AG09319 (cell line): ENCODE measurements around the gene PRKCZ.

Experiments
- DNase-seq: peaks from one replicate; pipeline ENCODE4 v3.0.0-alpha.2; 2010; ENCODE audit warnings: low read depth; ENCODE audit errors: extremely low read depth
- CTCF ChIP-seq: IDR thresholded peaks from 2 replicates; pipeline ENCODE4 v1.5.1; 2011; ENCODE audit warnings: low read depth, mild to moderate bottlenecking, inconsistent platforms, low read length, moderate library complexity

The PRKCZ gene

GRCh38 chr1:2229911-2230731, 179.9 kb downstream of the PRKCZ start:
- no peak for TF ChIP-seq CTCF
- no peak for DNase-seq

GRCh38 chr1:2230781-2231531, 180.7 kb downstream of the PRKCZ start:
- no peak for DNase-seq
- no peak for TF ChIP-seq CTCF

GRCh38 chr1:2231532-2232254, 181.5 kb downstream of the PRKCZ start:
- no peak for TF ChIP-seq CTCF
- peak; percentile 53 for DNase-seq

- TF ChIP-seq CTCF = no peak
- no peak for DNase-seq
These were observed 182.2 kb downstream of the PRKCZ start for GRCh38 chr1:2232255-2232915.

- no peak for DNase-seq
- no peak for TF ChIP-seq CTCF
These were observed 182.8 kb downstream of the PRKCZ start for GRCh38 chr1:2232916-2233438.

GRCh38 chr1:2233468-2233867, 183.3 kb downstream of the PRKCZ start:
- TF ChIP-seq CTCF = no peak
- DNase-seq = no peak
